Epidermal melanocyte (primary cell): ENCODE measurements around the gene MALRD1.
"Not testable (repeated sequence)": the region's sequence is repeated elsewhere in the genome, so short reads cannot be mapped to it uniquely, and the experiment has no call there.

Experiments used
- DNase-seq: peaks from one replicate; pipeline ENCODE4 v3.0.0; 2011; ENCODE audit warnings: low spot score; ENCODE audit not compliant: insufficient read length

Gene MALRD1

GRCh38 chr10:19706904-19707303 is 658.3 kb downstream of the MALRD1 start:
- DNase-seq, result no peak

- no peak for DNase-seq
Measured at GRCh38 chr10:19707376-19707775, 658.8 kb downstream of the MALRD1 start.

- no peak for DNase-seq
Measured at GRCh38 chr10:19708031-19708430, 659.4 kb downstream of the MALRD1 start.

GRCh38 chr10:19710600-19710999 is 662.0 kb downstream of the MALRD1 start:
- DNase-seq, result no peak

GRCh38 chr10:19713159-19713558 is 664.6 kb downstream of the MALRD1 start:
- DNase-seq, result no peak

- no peak for DNase-seq
Measured at GRCh38 chr10:19713800-19714525, 665.4 kb downstream of the MALRD1 start.

GRCh38 chr10:19719284-19719683 is 670.7 kb downstream of the MALRD1 start:
- DNase-seq, result peak; percentile 58

- no peak for DNase-seq
Measured at GRCh38 chr10:19724287-19724686, 675.7 kb downstream of the MALRD1 start.

GRCh38 chr10:19728376-19728775 is 679.8 kb downstream of the MALRD1 start:
- no peak for DNase-seq

- no peak for DNase-seq
Measured at GRCh38 chr10:19728964-19729363, 680.4 kb downstream of the MALRD1 start.

- no peak for DNase-seq
Measured at GRCh38 chr10:19730167-19730906, 681.7 kb downstream of the MALRD1 start.

GRCh38 chr10:19730907-19731217 is 682.3 kb downstream of the MALRD1 start:
- no peak for DNase-seq

GRCh38 chr10:19731560-19731959 is 683.0 kb downstream of the MALRD1 start:
- DNase-seq, result no peak

GRCh38 chr10:19738440-19738839 is 689.8 kb downstream of the MALRD1 start:
- no peak for DNase-seq

GRCh38 chr10:19739232-19739631 is 690.6 kb downstream of the MALRD1 start:
- DNase-seq, result not testable (repeated sequence)

GRCh38 chr10:19742144-19742543 is 693.5 kb downstream of the MALRD1 start:
- not testable (repeated sequence) for DNase-seq

GRCh38 chr10:19745672-19746071 is 697.1 kb downstream of the MALRD1 start:
- DNase-seq, result no peak

GRCh38 chr10:19749185-19749729 is 700.7 kb downstream of the MALRD1 start:
- no peak for DNase-seq

- no peak for DNase-seq
Measured at GRCh38 chr10:19750972-19751371, 702.4 kb downstream of the MALRD1 start.

GRCh38 chr10:19756919-19757318 is 708.3 kb downstream of the MALRD1 start:
- no peak for DNase-seq

- DNase-seq, result no peak
Measured at GRCh38 chr10:19762026-19762425, 713.4 kb downstream of the MALRD1 start.

GRCh38 chr10:19764111-19764510 is 715.5 kb downstream of the MALRD1 start:
- DNase-seq, result no peak

- DNase-seq, result no peak
Measured at GRCh38 chr10:19767876-19768275, 719.3 kb downstream of the MALRD1 start.
